DOHH2 (cell line): Measurements from ENCODE around the gene SS18L1.
A peak's percentile ranks its signal among the peaks of the same experiment; 100 is the strongest.

Source experiments
- H3F3A ChIP-seq: fragments of 200-600 bp; sonication (generic), shearing (Covaris generic); 2 replicates; pipeline ENCODE4 v1.6.0; 2016; ENCODE audit warnings: antibody characterized with exemption, mild to moderate bottlenecking; ENCODE audit not compliant: control insufficient read depth, insufficient read depth
- H3K27ac ChIP-seq: fragments of 200-600 bp; sonication (generic); 2 replicates; pipeline ENCODE4 v1.5.1; 2014; ENCODE audit warnings: low read depth, mild to moderate bottlenecking, low read length, moderate library complexity
- H3K27me3 ChIP-seq: fragments of 200-600 bp; sonication (generic); 2 replicates; pipeline ENCODE4 v1.6.1; 2014; ENCODE audit warnings: mild to moderate bottlenecking, low read length, mixed read lengths; ENCODE audit not compliant: control insufficient read depth
- H3K36me3 ChIP-seq: fragments of 200-600 bp; sonication (generic); 2 replicates; pipeline ENCODE4 v1.6.1; 2014; ENCODE audit warnings: mild to moderate bottlenecking, low read length, moderate library complexity, mixed read lengths; ENCODE audit not compliant: control insufficient read depth
- H3K4me1 ChIP-seq: fragments of 200-600 bp; sonication (generic); 2 replicates; pipeline ENCODE4 v1.6.1; 2014; ENCODE audit warnings: mild to moderate bottlenecking, low read length, mixed read lengths; ENCODE audit not compliant: control insufficient read depth
- H3K4me2 ChIP-seq: fragments of 200-600 bp; sonication (generic); 2 replicates; pipeline ENCODE4 v1.6.0; 2014; ENCODE audit warnings: mild to moderate bottlenecking, low read length, moderate library complexity
- H3K4me3 ChIP-seq: fragments of 200-600 bp; sonication (generic); 2 replicates; pipeline ENCODE4 v1.5.1; 2014; ENCODE audit warnings: mild to moderate bottlenecking, low read length, mixed read lengths
- H3K79me2 ChIP-seq: fragments of 200-600 bp; sonication (generic); 2 replicates; pipeline ENCODE4 v1.6.1; 2014; ENCODE audit warnings: mild to moderate bottlenecking, low read length, mixed read lengths; ENCODE audit not compliant: control insufficient read depth
- H3K9me2 ChIP-seq: fragments of 200-600 bp; sonication (generic); replicated peaks from 2 replicates; pipeline ENCODE4 v1.6.1; 2014; ENCODE audit warnings: mild to moderate bottlenecking, low read length, mixed read lengths; ENCODE audit not compliant: control insufficient read depth
- H3K9me3 ChIP-seq: fragments of 200-600 bp; sonication (generic); 2 replicates; pipeline ENCODE4 v1.6.1; 2014; ENCODE audit warnings: antibody characterized with exemption, low read length, mixed read lengths; ENCODE audit not compliant: control insufficient read depth, insufficient read depth
- H4K20me1 ChIP-seq: fragments of 200-600 bp; sonication (generic); 2 replicates; pipeline ENCODE4 v1.6.0; 2014; ENCODE audit warnings: low read depth, mild to moderate bottlenecking, antibody characterized with exemption, low read length, moderate library complexity; ENCODE audit not compliant: control insufficient read depth, insufficient read depth
- CTCF ChIP-seq: fragments of 200-600 bp; sonication (generic); IDR thresholded peaks from one replicate; pipeline ENCODE4 v1.5.1; 2014; ENCODE audit warnings: antibody characterized with exemption, mild to moderate bottlenecking, low read depth, low read length; ENCODE audit not compliant: poor library complexity, severe bottlenecking
- EZH2phosphoT487 ChIP-seq: fragments of 200-600 bp; sonication (generic); IDR thresholded peaks from 2 replicates; pipeline ENCODE4 v1.6.1; 2017; ENCODE audit warnings: borderline replicate concordance, mild to moderate bottlenecking, antibody characterized with exemption, low read length, moderate library complexity, mixed read lengths

The SS18L1 gene

GRCh38 chr20:62200491-62201172 is 57.1 kb downstream of the SS18L1 start:
- Histone ChIP-seq H3K27ac (peak overlapping the region; percentile 83), H3K4me3 (peak overlapping the region; percentile 66), H3K4me1 (peaks cover 43% of the 10 kb centered on the region), H4K20me1 (no peaks in the 10 kb centered on the region; the same call in 1 of the 2 replicates), H3K79me2 (peaks cover 6% of the 10 kb centered on the region), H3K9me2 (no peaks in the 10 kb centered on the region), H3K36me3 (peaks cover 53% of the 10 kb centered on the region), H3K27me3 (no peaks in the 10 kb centered on the region), H3K4me2 (peak overlapping the region; percentile 72), H3K9me3 (no peaks in the 10 kb centered on the region), H3F3A (0 out of 2 replicates have a peak, but pooled peaks cover 13% of the 10 kb centered on the region)
- TF ChIP-seq CTCF, result no peak
- no peak for TF ChIP-seq EZH2phosphoT487

GRCh38 chr20:62201173-62202082 is 57.9 kb downstream of the SS18L1 start:
- Histone ChIP-seq H3K4me1 (peaks cover 40% of the 10 kb centered on the region), H4K20me1 (no peaks in the 10 kb centered on the region; the same call in 1 of the 2 replicates), H3F3A (0 out of 2 replicates have a peak, but pooled peaks cover 13% of the 10 kb centered on the region), H3K79me2 (peaks cover 3% of the 10 kb centered on the region), H3K27me3 (no peaks in the 10 kb centered on the region), H3K4me3 (peak overlapping the region; percentile 66), H3K4me2 (peak overlapping the region; percentile 72), H3K9me2 (no peaks in the 10 kb centered on the region), H3K27ac (peak overlapping the region; percentile 83), H3K36me3 (peaks cover 45% of the 10 kb centered on the region), H3K9me3 (no peaks in the 10 kb centered on the region)
- no peak for TF ChIP-seq CTCF
- TF ChIP-seq EZH2phosphoT487, result no peak

- peak overlapping the region; percentile 72 for H3K4me2 ChIP-seq
- H3K36me3 ChIP-seq, result peaks cover 44% of the 10 kb centered on the region
- no peaks in the 10 kb centered on the region for H3K9me2 ChIP-seq
Observed at GRCh38 chr20:62202083-62202395, 58.5 kb downstream of the SS18L1 start.

More at GRCh38 chr20:62202083-62202395, 58.5 kb downstream of the SS18L1 start:
- no peaks in the 10 kb centered on the region for H3K9me3 ChIP-seq
- no peaks in the 10 kb centered on the region; the same call in 1 of the 2 replicates for H4K20me1 ChIP-seq
- H3K4me3 ChIP-seq, result peak overlapping the region; percentile 52
- 0 out of 2 replicates have a peak, but pooled peaks cover 13% of the 10 kb centered on the region for H3F3A ChIP-seq
- peaks cover 40% of the 10 kb centered on the region for H3K4me1 ChIP-seq
- no peak for TF ChIP-seq CTCF
- no peak for TF ChIP-seq EZH2phosphoT487
- H3K27me3 ChIP-seq, result no peaks in the 10 kb centered on the region
- H3K79me2 ChIP-seq, result peaks cover 3% of the 10 kb centered on the region
- peak overlapping the region; percentile 83 for H3K27ac ChIP-seq
